HepG2 (cell line): ENCODE data around the gene WASF1. TPM values are rescaled to one million over a fixed set of nuclear protein-coding genes. Genes with fewer than 3 reads are reported as not detected.
A peak's percentile ranks its signal among the peaks of the same experiment; 100 is the strongest.

Source experiments
- ATAC-seq: fragments of 200-7000 bp; cut with Tn5 transposase; 3 replicates; pipeline ENCODE4 v1.9.1; 2020; ENCODE audit warnings: mild to moderate bottlenecking, moderate library complexity
- BruUV-seq: library from RNA; stranded (reverse); fragments of 400-500 nt; replicated peaks from 2 replicates; lab custom pipeline; 2021; lab: Mats Ljungman, UMichigan
- CTCF ChIA-PET: fragments of 300-600 bp; formaldehyde crosslinking; extraction: SDS; loops from one replicate; lab custom pipeline; 2021; ENCODE audit warnings: low total read pairs, inconsistent platforms, low intra/inter-chr PET ratio; lab: Yijun Ruan, JAX
- POLR2A ChIA-PET: fragments of 350-600 bp; sonication (Branson Sonifier 250); formaldehyde crosslinking; loops from one replicate; lab custom pipeline; 2020; ENCODE audit warnings: antibody characterized with exemption, inconsistent platforms; lab: Yijun Ruan, JAX
- DNase-seq: peaks from one replicate; pipeline ENCODE4 v3.0.0-alpha.2; 2015; ENCODE audit warnings: low spot score
- FAIRE-seq: peaks from 3 replicates; lab custom pipeline; 2011; peaks lifted over from hg19 to GRCh38; lab: Jason Lieb, UNC
- H2AFZ ChIP-seq: one replicate; pipeline ENCODE4 v1.6.1; 2011; ENCODE audit warnings: low read length, inconsistent platforms
- H3K27ac ChIP-seq: fragments of 300-600 bp; 3 replicates; pipeline ENCODE4 v1.8.0; 2011; ENCODE audit warnings: mixed run types, mild to moderate bottlenecking, mixed read lengths, low read length, inconsistent platforms; ENCODE audit not compliant: insufficient read depth; ENCODE audit errors: extremely low read length
- H3K27me3 ChIP-seq, 2 experiments: fragments of 200-600 bp in 1 of 2; 2 replicates in 1 of 2; 3 replicates in 1 of 2; pipeline versions ENCODE4 v1.6.0 to v1.8.0; 2011; ENCODE audit warnings: low read length in 2 of 2, mild to moderate bottlenecking in 2 of 2, moderate library complexity in 2 of 2, inconsistent platforms in 1 of 2; ENCODE audit not compliant: insufficient read depth in 2 of 2, control insufficient read depth in 1 of 2
- H3K36me3 ChIP-seq, 2 experiments: fragments of 200-600 bp in 1 of 2; replicated peaks in 1 of 2; 2 replicates in 1 of 2; 3 replicates in 1 of 2; pipeline versions ENCODE4 v1.5.1 to v1.8.0; 2011; ENCODE audit warnings: low read length in 2 of 2, inconsistent platforms in 1 of 2; ENCODE audit not compliant: insufficient read depth in 2 of 2, control insufficient read depth in 1 of 2
- H3K4me1 ChIP-seq: 2 replicates; pipeline ENCODE4 v1.5.1; 2012; ENCODE audit warnings: low read length, inconsistent platforms; ENCODE audit not compliant: insufficient read depth
- H3K4me2 ChIP-seq: 2 replicates; pipeline ENCODE4 v1.6.0; 2011; ENCODE audit warnings: low read depth, low read length, inconsistent platforms
- H3K4me3 ChIP-seq, 3 experiments: fragments of 200-600 bp in 1 of 3; sonication (generic), shearing (Covaris generic) in 1 of 3; replicated peaks in 1 of 3; 2 replicates each; pipeline ENCODE4 v1.5.1; 2011 to 2016; ENCODE audit warnings: low read length in 3 of 3, inconsistent platforms in 2 of 3, low read depth in 2 of 3, mild to moderate bottlenecking in 2 of 3, control low read depth in 1 of 3, mixed read lengths in 1 of 3; ENCODE audit not compliant: insufficient read depth in 1 of 3
- H3K79me2 ChIP-seq: one replicate; pipeline ENCODE4 v1.6.1; 2011; ENCODE audit warnings: low read length, inconsistent platforms; ENCODE audit not compliant: insufficient read depth
- H3K9ac ChIP-seq: 2 replicates; pipeline ENCODE4 v1.6.0; 2011; ENCODE audit warnings: mild to moderate bottlenecking, low read depth, low read length, inconsistent platforms; ENCODE audit not compliant: insufficient read depth
- H3K9me3 ChIP-seq: 2 replicates; pipeline ENCODE4 v1.5.1; 2012; ENCODE audit warnings: mild to moderate bottlenecking, low read length
- H4K20me1 ChIP-seq: 2 replicates; pipeline ENCODE4 v1.6.0; 2011; ENCODE audit warnings: inconsistent platforms, mild to moderate bottlenecking, low read length, moderate library complexity; ENCODE audit not compliant: insufficient read depth
- BRCA1 ChIP-seq: sonication (generic); formaldehyde crosslinking; IDR thresholded peaks from 2 replicates; pipeline ENCODE4 v1.4.0; 2020; ENCODE audit warnings: missing genetic modification reagents
- CCDC6 ChIP-seq: sonication (generic); formaldehyde crosslinking; IDR thresholded peaks from 2 replicates; pipeline ENCODE4 v1.8.1; 2022; ENCODE audit warnings: mild to moderate bottlenecking, missing genetic modification reagents, moderate library complexity
- CREM ChIP-seq, 2 experiments: sonication (generic) in 1 of 2; formaldehyde crosslinking in 1 of 2; IDR thresholded peaks; 2 replicates each; pipeline versions ENCODE4 v1.4.0 to v1.6.1; 2016 to 2020; ENCODE audit warnings: antibody characterized with exemption in 1 of 2, mild to moderate bottlenecking in 1 of 2, missing genetic modification reagents in 1 of 2
- DNMT1 ChIP-seq: sonication (generic); formaldehyde crosslinking; IDR thresholded peaks from 2 replicates; pipeline ENCODE4 v1.5.1; 2020; ENCODE audit warnings: mild to moderate bottlenecking, missing genetic modification reagents
- EEA1 ChIP-seq: sonication (generic); formaldehyde crosslinking; IDR thresholded peaks from 2 replicates; pipeline ENCODE4 v1.5.1; 2020; ENCODE audit warnings: mild to moderate bottlenecking, missing genetic modification reagents, borderline replicate concordance
- KDM5A ChIP-seq: fragments of 200-600 bp; sonication (generic); IDR thresholded peaks from 2 replicates; pipeline ENCODE4 v1.7.0; 2018; ENCODE audit warnings: antibody characterized with exemption, mild to moderate bottlenecking, low read length, borderline replicate concordance
- THAP9 ChIP-seq: sonication (generic); formaldehyde crosslinking; IDR thresholded peaks from 2 replicates; pipeline ENCODE4; 2020; ENCODE audit warnings: missing genetic modification reagents, mild to moderate bottlenecking, borderline replicate concordance
- ZGPAT ChIP-seq: IDR thresholded peaks from 2 replicates; pipeline ENCODE4 v1.6.1; 2016; ENCODE audit warnings: mild to moderate bottlenecking
- ZNF143 ChIP-seq: sonication (generic); formaldehyde crosslinking; IDR thresholded peaks from 2 replicates; pipeline ENCODE4 v1.4.0; 2020; ENCODE audit warnings: missing genetic modification reagents
- ZNF160 ChIP-seq: sonication (generic); formaldehyde crosslinking; IDR thresholded peaks from 2 replicates; pipeline ENCODE4 v1.8.0; 2022; ENCODE audit warnings: mild to moderate bottlenecking, inconsistent platforms, missing genetic modification reagents
- ZNF276 ChIP-seq: sonication (generic); formaldehyde crosslinking; IDR thresholded peaks from 2 replicates; pipeline ENCODE4 v1.4.0; 2020; ENCODE audit warnings: mild to moderate bottlenecking, low read depth, missing genetic modification reagents
- ZNF598 ChIP-seq: sonication (generic); formaldehyde crosslinking; IDR thresholded peaks from 2 replicates; pipeline ENCODE4 v1.5.1; 2020; ENCODE audit warnings: mild to moderate bottlenecking, missing genetic modification reagents, borderline replicate concordance
- ZNF616 ChIP-seq: sonication (generic); formaldehyde crosslinking; IDR thresholded peaks from 2 replicates; pipeline ENCODE4 v1.5.0; 2020; ENCODE audit warnings: low read depth, mild to moderate bottlenecking, missing genetic modification reagents
- ZNF691 ChIP-seq: sonication (generic); formaldehyde crosslinking; IDR thresholded peaks from 2 replicates; pipeline ENCODE4 v1.4.0; 2020; ENCODE audit warnings: missing genetic modification reagents, low read depth, mild to moderate bottlenecking, borderline replicate concordance
- ZNF772 ChIP-seq: sonication (generic); formaldehyde crosslinking; IDR thresholded peaks from 2 replicates; pipeline ENCODE4 v1.5.0; 2020; ENCODE audit warnings: mild to moderate bottlenecking, missing genetic modification reagents
- WGBS: methylation state at CpG from one replicate; pipeline ENCODE4 v1.1.6; 2017; ENCODE audit warnings: low lambda C conversion rate; 5-methylcytosine and 5-hydroxymethylcytosine counted together
- in situ Hi-C: cut with HindIII; loops from 2 replicates; pipeline ENCODE4 v1.10.0; 2017; ENCODE audit warnings: low pct_unique_long_range_greater_than_20kb; ENCODE audit not compliant: extremely low pct_ligation_motif_present
- intact Hi-C: fragments of 100-400 bp; cut with micrococcal nuclease; formaldehyde crosslinking; loops from one replicate; pipeline ENCODE4 v1.10.0; 2022; ENCODE audit not compliant: unreplicated experiment
- polyA plus RNA-seq, 8 experiments: library from polyadenylated mRNA; depleted of rRNA in 3 of 8; stranded (reverse) in 7 of 8; unstranded in 1 of 8; fragments of >200 nt; fragmentation: Illumina TruSeq in 4 of 8; extraction: Trizol in 4 of 8; gene quantifications; 2 replicates each; pipeline versions ENCODE4 v1.2.1 to v1.2.3, GENCODE V29; 2011 to 2016; ENCODE audit warnings: low read depth in 4 of 8, missing spikeins in 1 of 8, mixed read lengths in 1 of 8; ENCODE audit not compliant: insufficient read depth in 1 of 8
- total RNA-seq, 5 experiments: library from RNA; depleted of rRNA; stranded (reverse); fragments of >200 nt; fragmentation: Illumina TruSeq; extraction: Trizol; gene quantifications; 2 replicates each; pipeline ENCODE4 v1.2.3, GENCODE V29; 2016; ENCODE audit warnings: low read depth in 1 of 5

The WASF1 gene
- total and polyA plus RNA-seq, 2 of the 13 experiments (the other 11 are each of a cell fraction or from before 2014, with no cell fraction given): 8.5 to 17.3 TPM

DNA sequence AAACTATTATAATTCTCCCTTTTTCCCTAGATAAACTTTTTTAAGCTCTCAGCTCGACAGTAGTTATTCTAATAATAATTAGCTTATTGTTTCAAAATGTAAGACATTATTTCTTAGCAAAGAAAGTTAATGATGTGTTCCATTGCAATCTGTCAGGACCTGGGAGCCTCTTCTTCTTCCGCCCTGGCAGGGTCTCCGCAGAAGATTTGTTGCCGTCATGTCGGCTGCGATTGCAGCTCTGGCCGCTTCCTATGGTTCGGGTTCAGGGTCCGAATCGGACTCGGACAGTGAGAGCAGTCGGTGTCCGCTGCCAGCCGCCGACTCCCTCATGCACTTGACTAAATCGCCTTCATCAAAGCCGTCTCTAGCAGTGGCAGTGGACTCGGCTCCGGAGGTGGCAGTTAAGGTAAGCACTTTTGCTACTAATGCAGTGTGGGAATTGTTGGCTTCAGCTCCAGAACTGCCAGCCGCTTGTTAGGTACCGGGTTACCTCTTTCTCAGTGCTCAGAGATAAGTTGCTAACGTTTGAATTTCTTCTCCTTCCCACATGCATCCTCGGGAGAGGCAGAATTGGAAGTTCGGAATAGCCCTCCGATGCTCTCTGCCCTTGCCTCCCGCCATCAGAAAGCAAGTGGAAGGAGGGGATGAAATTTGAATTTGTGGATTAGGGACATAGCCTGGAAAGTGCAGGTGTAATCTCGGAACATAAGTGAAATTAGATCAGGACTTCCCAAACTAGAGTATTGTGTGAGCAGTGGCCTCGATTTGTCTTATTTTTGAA is 948 bp upstream of the WASF1 start, which contains the start of gene CDC40:
CDC40 (plus strand) TSS at position 200 of the 781 bp plus-strand sequence; CDS start at position 218, 18 bp downstream.
- Histone ChIP-seq H3K79me2 (peaks cover 79% of the 10 kb centered on the region), H3K4me3 (peak within 1 kb of the TSS; percentile 83 to 95 (median 94)), H4K20me1 (no peaks in the 10 kb centered on the region; the same call in 1 of the 2 replicates), H3K27me3 (peaks cover 0 to 3% of the 10 kb centered on the region in 2 experiments; a peak in 1 of 5 replicates), H2AFZ (peak within 1 kb of the TSS; percentile 75), H3K9ac (peak within 1 kb of the TSS; percentile 91), H3K36me3 (no peaks in the 10 kb centered on the region; a peak in 1 of 5 replicates), H3K4me1 (peaks cover 44% of the 10 kb centered on the region), H3K4me2 (peak within 1 kb of the TSS; percentile 87), H3K9me3 (no peaks in the 10 kb centered on the region), H3K27ac (peak within 1 kb of the TSS; percentile 86)
- under 1% methylated on average over 18 of the region's 28 CpGs for WGBS
- POLR2A ChIA-PET: interaction anchor here (0.9 to 1.3 kb wide), 3 partner anchors 39 to 205 kb away, joined by 3 to 4 read pairs (median 3); no protein-coding TSS in a partner anchor
- intact Hi-C loops (no loop called here), in situ Hi-C loops (no loop called here)
- FAIRE-seq (no peak), DNase-seq (peak; percentile 78), ATAC-seq (peak; percentile 68)
- CTCF ChIA-PET: interaction anchor here (2.2 kb wide), 1 partner anchor 210 kb away, joined by 11 read pairs; no protein-coding TSS in a partner anchor
- BruUV-seq: TSS peak; percentile 58
- TF ChIP-seq THAP9 (CRISPR knock-in tag): peak; percentile 47; the same call in 1 of the 2 replicates
- no peak for TF ChIP-seq CCDC6
- no peak for TF ChIP-seq DNMT1 (CRISPR knock-in tag)
- TF ChIP-seq ZNF143: peak; percentile 76
- peak; percentile 80 for TF ChIP-seq KDM5A
- 0 out of 2 replicates have a peak, but pooled peaks have one; percentile 47 for TF ChIP-seq EEA1 (CRISPR knock-in tag)
- TF ChIP-seq ZGPAT: peak; percentile 40; the same call in 1 of the 2 replicates
- TF ChIP-seq ZNF616 (CRISPR knock-in tag): 0 out of 2 replicates have a peak, but pooled peaks have one; percentile 43
- 0 out of 2 replicates have a peak, but pooled peaks have one; percentile 1 for TF ChIP-seq ZNF691 (CRISPR knock-in tag)
- 0 out of 2 replicates have a peak, but pooled peaks have one; percentile 31 for TF ChIP-seq ZNF772 (CRISPR knock-in tag)
- TF ChIP-seq ZNF598: 0 out of 2 replicates have a peak, but pooled peaks have one; percentile 9
- TF ChIP-seq BRCA1 (CRISPR knock-in tag): no peak
- TF ChIP-seq ZNF276 (CRISPR knock-in tag): no peak
- TF ChIP-seq ZNF160: 0 out of 2 replicates have a peak, but pooled peaks have one; percentile 66
- peak; percentile 83 for TF ChIP-seq CREM (IDR thresholded peaks at IDR 0.05)
- no peak for TF ChIP-seq CREM (CRISPR knock-in tag; IDR thresholded peaks at IDR 0.05)
